ENCODE measurements around the gene KRT20. TPM values are rescaled to one million over a fixed set of nuclear protein-coding genes. Genes with fewer than 3 reads are reported as not detected.

Gene KRT20
- total and polyA plus RNA-seq, 2 of the 13 experiments (the other 11 are each of a cell fraction or from before 2014, with no cell fraction given): 0.13 to 0.20 TPM

- peaks cover 1 to 3% of the 10 kb centered on the region in 2 experiments; a peak in 1 of 5 replicates for H3K36me3 ChIP-seq (replicated peaks in 1 of 2; ENCODE audit: control insufficient read depth in 1 of 2, insufficient read depth in 2 of 2, low read length in 2 of 2)
- ChIA-PET CTCF (ENCODE audit: low intra/inter-chr PET ratio, low total read pairs) (no interaction called here), POLR2A (no interaction called here)
- FAIRE-seq: no peak
- peaks cover 17% of the 10 kb centered on the region for H3K4me1 ChIP-seq (ENCODE audit: insufficient read depth, low read length)
- no peaks in the 10 kb centered on the region for H3K27me3 ChIP-seq (ENCODE audit: control insufficient read depth in 1 of 2, insufficient read depth in 2 of 2, low read length in 2 of 2)
- 96% methylated on average over 8 of the region's 8 CpGs for WGBS (ENCODE audit: low lambda C conversion rate)
- no peak overlapping the region for H3K4me2 ChIP-seq (ENCODE audit: low read depth, low read length)
- H3K79me2 ChIP-seq (ENCODE audit: insufficient read depth, low read length): no peaks in the 10 kb centered on the region
- H3K9ac ChIP-seq (ENCODE audit: insufficient read depth, low read depth, low read length): no peak overlapping the region
- H3K27ac ChIP-seq (ENCODE audit: extremely low read length, insufficient read depth, low read length): no peak overlapping the region
- no peak for DNase-seq (ENCODE audit: low spot score)
- no peaks in the 10 kb centered on the region for H3K9me3 ChIP-seq (ENCODE audit: low read length)
- TF ChIP-seq HNF4G (IDR thresholded peaks at IDR 0.05; ENCODE audit: borderline replicate concordance, low read depth, low read length) (no peak), HNF4G (CRISPR knock-in tag; IDR thresholded peaks at IDR 0.05; ENCODE audit: borderline replicate concordance, low read depth) (no peak), SMAD1 (CRISPR knock-in tag; IDR thresholded peaks at IDR 0.05; ENCODE audit: borderline replicate concordance, low read depth) (no peak), MED1 (CRISPR knock-in tag; IDR thresholded peaks at IDR 0.05) (no peak), REL (CRISPR knock-in tag; conservative IDR thresholded peaks at IDR 0.05) (no peak), MEIS1 (CRISPR knock-in tag; IDR thresholded peaks at IDR 0.05; ENCODE audit: borderline replicate concordance) (no peak), E2F2 (CRISPR knock-in tag; IDR thresholded peaks at IDR 0.05; ENCODE audit: borderline replicate concordance) (no peak), ZNF296 (CRISPR knock-in tag; conservative IDR thresholded peaks at IDR 0.05) (no peak), KDM5A (IDR thresholded peaks at IDR 0.05; ENCODE audit: borderline replicate concordance, low read length) (no peak), CAMTA2 (CRISPR knock-in tag; IDR thresholded peaks at IDR 0.05; ENCODE audit: borderline replicate concordance) (no peak), SUZ12 (IDR thresholded peaks at IDR 0.05; ENCODE audit: low read depth, low read length) (no peak), FOXP4 (CRISPR knock-in tag; IDR thresholded peaks at IDR 0.05) (no peak), ZNF432 (CRISPR knock-in tag; IDR thresholded peaks at IDR 0.05; ENCODE audit: borderline replicate concordance) (no peak), ZNF687 (CRISPR knock-in tag; IDR thresholded peaks at IDR 0.05) (no peak), HES4 (CRISPR knock-in tag; IDR thresholded peaks at IDR 0.05; ENCODE audit: borderline replicate concordance) (no peak), ZSCAN9 (CRISPR knock-in tag; IDR thresholded peaks at IDR 0.05; ENCODE audit: borderline replicate concordance) (no peak), ZNF383 (CRISPR knock-in tag; IDR thresholded peaks at IDR 0.05; ENCODE audit: borderline replicate concordance) (no peak), MXI1 (IDR thresholded peaks at IDR 0.05; ENCODE audit: borderline replicate concordance, low read depth, low read length) (no peak), PLRG1 (conservative IDR thresholded peaks at IDR 0.05) (no peak)
- no peak overlapping the region for H2AFZ ChIP-seq (ENCODE audit: low read length)
- no peaks in the 10 kb centered on the region for H4K20me1 ChIP-seq (ENCODE audit: insufficient read depth, low read length)
- BruUV-seq (replicated peaks): no TSS peak
- H3K4me3 ChIP-seq (replicated peaks in 1 of 3; ENCODE audit: insufficient read depth in 1 of 3, low read depth in 2 of 3, low read length in 3 of 3): no peak overlapping the region
- intact Hi-C loops (cut with micrococcal nuclease; ENCODE audit: unreplicated experiment) (no loop called here), in situ Hi-C loops (cut with HindIII; ENCODE audit: extremely low pct_ligation_motif_present, low pct_unique_long_range_greater_than_20kb) (no loop called here)
- no peak for ATAC-seq
Measured at GRCh38 chr17:40926341-40926740, 41.3 kb upstream of the KRT20 start.

Measured in HepG2 (cell line).